Kidney capillary endothelial cell (primary cell): ENCODE measurements around the gene CREB3.

Experiments used
- DNase-seq: peaks from one replicate; pipeline ENCODE4 v3.0.0-alpha.2; 2018; ENCODE audit warnings: low spot score

Gene CREB3

GRCh38 chr9:35702696-35703095 is 29.8 kb upstream of the CREB3 start:
- no peak for DNase-seq

GRCh38 chr9:35703906-35704672 is 28.4 kb upstream of the CREB3 start:
- DNase-seq: no peak

GRCh38 chr9:35705372-35705771 is 27.1 kb upstream of the CREB3 start:
- DNase-seq: no peak

- DNase-seq: no peak
Observed at GRCh38 chr9:35705836-35706430, 26.5 kb upstream of the CREB3 start.

GRCh38 chr9:35706951-35707350 is 25.5 kb upstream of the CREB3 start:
- DNase-seq: no peak

GRCh38 chr9:35708146-35708545 is 24.3 kb upstream of the CREB3 start:
- DNase-seq: no peak

- DNase-seq: no peak
Observed at GRCh38 chr9:35710818-35711500, 21.5 kb upstream of the CREB3 start.

GRCh38 chr9:35711501-35712428 is 20.7 kb upstream of the CREB3 start:
- DNase-seq: no peak

- DNase-seq: no peak
Observed at GRCh38 chr9:35712762-35713400, 19.6 kb upstream of the CREB3 start.

GRCh38 chr9:35713578-35713977 is 18.9 kb upstream of the CREB3 start:
- no peak for DNase-seq

GRCh38 chr9:35714123-35714522 is 18.3 kb upstream of the CREB3 start:
- no peak for DNase-seq

- no peak for DNase-seq
Observed at GRCh38 chr9:35714579-35715252, 17.8 kb upstream of the CREB3 start.

GRCh38 chr9:35716230-35716629 is 16.2 kb upstream of the CREB3 start:
- no peak for DNase-seq

- DNase-seq: no peak
Observed at GRCh38 chr9:35717132-35717870, 15.2 kb upstream of the CREB3 start.

- no peak for DNase-seq
Observed at GRCh38 chr9:35718721-35719511, 13.6 kb upstream of the CREB3 start.

GRCh38 chr9:35719546-35719945 is 12.9 kb upstream of the CREB3 start:
- no peak for DNase-seq

- no peak for DNase-seq
Observed at GRCh38 chr9:35723426-35723825, 9.0 kb upstream of the CREB3 start.

- no peak for DNase-seq
Observed at GRCh38 chr9:35723908-35724307, 8.6 kb upstream of the CREB3 start.

- no peak for DNase-seq
Observed at GRCh38 chr9:35725362-35725761, 7.1 kb upstream of the CREB3 start.

GRCh38 chr9:35726931-35727330 is 5.5 kb upstream of the CREB3 start:
- DNase-seq: no peak
